Liver (tissue), 9 donors: Measurements from ENCODE around the gene ZNF276. TPM values are rescaled to one million over a fixed set of nuclear protein-coding genes. Genes with fewer than 3 reads are reported as not detected.

ENCODE experiments used
- DNase-seq: peaks from one replicate; pipeline ENCODE4 v3.0.0-alpha.2; 2017; ENCODE audit warnings: low spot score
- H3K27ac ChIP-seq, 2 donors: one replicate each; pipeline ENCODE4 v1.7.0; 2013; ENCODE audit warnings: inconsistent platforms in 2 of 2, low read length in 2 of 2, control low read depth in 1 of 2, low read depth in 1 of 2, mild to moderate bottlenecking in 1 of 2
- H3K27me3 ChIP-seq, 4 donors: one replicate each; pipeline versions ENCODE4 v1.6.1 to v1.7.0; 2013; ENCODE audit warnings: low read length in 3 of 4, inconsistent platforms in 1 of 4, mild to moderate bottlenecking in 1 of 4, moderate library complexity in 1 of 4; ENCODE audit not compliant: control insufficient read depth in 4 of 4, insufficient read depth in 4 of 4
- H3K36me3 ChIP-seq, 4 donors: one replicate each; pipeline versions ENCODE4 v1.6.1 to v1.7.0; 2013; ENCODE audit warnings: low read length in 3 of 4, mild to moderate bottlenecking in 3 of 4, low read depth in 1 of 4, moderate library complexity in 1 of 4; ENCODE audit not compliant: control insufficient read depth in 4 of 4, insufficient read depth in 3 of 4
- H3K4me1 ChIP-seq, 4 donors: one replicate each; pipeline versions ENCODE4 v1.6.1 to v1.7.0; 2013; ENCODE audit warnings: low read length in 3 of 4, mild to moderate bottlenecking in 3 of 4, moderate library complexity in 1 of 4; ENCODE audit not compliant: control insufficient read depth in 4 of 4, insufficient read depth in 4 of 4
- H3K4me3 ChIP-seq, 3 donors: one replicate each; pipeline versions ENCODE4 v1.6.1 to v1.7.0; 2013; ENCODE audit warnings: low read length in 3 of 3, control low read depth in 1 of 3, low read depth in 1 of 3, mild to moderate bottlenecking in 1 of 3
- H3K9ac ChIP-seq, 2 donors: one replicate each; pipeline ENCODE4 v1.7.0; 2013; ENCODE audit warnings: low read length in 2 of 2, mild to moderate bottlenecking in 2 of 2, moderate library complexity in 2 of 2, control low read depth in 1 of 2, low read depth in 1 of 2
- H3K9me3 ChIP-seq, 4 donors: one replicate each; pipeline versions ENCODE4 v1.6.1 to v1.7.0; 2013; ENCODE audit warnings: low read length in 3 of 4; ENCODE audit not compliant: control insufficient read depth in 4 of 4
- EGR1 ChIP-seq, 2 donors: IDR thresholded peaks; 2 replicates each; pipeline ENCODE4 v1.6.1; 2016 to 2018; ENCODE audit warnings: antibody characterized with exemption in 2 of 2, low read depth in 2 of 2
- FOXA1 ChIP-seq: IDR thresholded peaks from 2 replicates; pipeline ENCODE4 v1.6.1; 2016; ENCODE audit warnings: antibody characterized with exemption
- FOXA2 ChIP-seq: IDR thresholded peaks from 2 replicates; pipeline ENCODE4 v1.6.1; 2016; ENCODE audit warnings: antibody characterized with exemption
- GABPA ChIP-seq, 2 donors: IDR thresholded peaks in 1 of 2; conservative IDR thresholded peaks in 1 of 2; 2 replicates each; pipeline ENCODE4 v1.6.1; 2016; ENCODE audit warnings: antibody characterized with exemption in 2 of 2, mild to moderate bottlenecking in 1 of 2, moderate library complexity in 1 of 2
- HNF4A ChIP-seq, 2 donors: conservative IDR thresholded peaks; 2 replicates each; pipeline ENCODE4 v1.6.1; 2016; ENCODE audit warnings: antibody characterized with exemption in 2 of 2, mild to moderate bottlenecking in 2 of 2
- HNF4G ChIP-seq: IDR thresholded peaks from 2 replicates; pipeline ENCODE4 v1.6.1; 2016; ENCODE audit warnings: antibody characterized with exemption
- MAX ChIP-seq: IDR thresholded peaks from 2 replicates; pipeline ENCODE4 v1.6.1; 2016; ENCODE audit warnings: antibody characterized with exemption
- NR2F2 ChIP-seq: IDR thresholded peaks from 2 replicates; pipeline ENCODE4 v1.6.1; 2016; ENCODE audit warnings: antibody characterized with exemption
- RAD21 ChIP-seq, 2 donors: IDR thresholded peaks; 2 replicates each; pipeline ENCODE4 v1.6.1; 2016; ENCODE audit warnings: antibody characterized with exemption in 2 of 2, mild to moderate bottlenecking in 2 of 2
- REST ChIP-seq: IDR thresholded peaks from 2 replicates; pipeline ENCODE4 v1.6.1; 2016; ENCODE audit warnings: antibody characterized with exemption, mild to moderate bottlenecking
- RXRA ChIP-seq, 2 donors: IDR thresholded peaks; 2 replicates each; pipeline ENCODE4 v1.6.1; 2017 to 2018; ENCODE audit warnings: antibody characterized with exemption in 2 of 2, mild to moderate bottlenecking in 1 of 2
- SP1 ChIP-seq: IDR thresholded peaks from 2 replicates; pipeline ENCODE4 v1.6.1; 2018; ENCODE audit warnings: antibody characterized with exemption, mild to moderate bottlenecking
- TAF1 ChIP-seq: conservative IDR thresholded peaks from 2 replicates; pipeline ENCODE4 v1.6.1; 2016; ENCODE audit warnings: antibody characterized with exemption, mild to moderate bottlenecking
- ZBTB33 ChIP-seq: IDR thresholded peaks from 2 replicates; pipeline ENCODE4 v1.6.1; 2016; ENCODE audit warnings: antibody characterized with exemption
- WGBS: extraction: QIAGEN DNeasy Blood & Tissue Kit; methylation state at CpG from one replicate; pipeline ENCODE4 v1.1.7; 2013; 5-methylcytosine and 5-hydroxymethylcytosine counted together
- polyA plus RNA-seq, 2 donors: library from polyadenylated mRNA; stranded (reverse) in 1 of 2; unstranded in 1 of 2; fragments of 200-250 nt in 1 of 2; fragments of >200 nt in 1 of 2; fragmentation: Nextera tagmentation in 1 of 2; extraction: Ambion mirVana in 1 of 2; gene quantifications; one replicate each; pipeline versions ENCODE4 v1.2.1 to v1.2.3, GENCODE V29; 2013 to 2015
- total RNA-seq, 2 donors: library from RNA; depleted of rRNA; stranded (reverse); fragments of >200 nt; gene quantifications; one replicate each; pipeline ENCODE4 v1.2.3, GENCODE V29; 2014
- TF ChIP-seq, protein P1 (sequence below): IDR thresholded peaks from 2 replicates; pipeline ENCODE4 v1.6.1; 2016; ENCODE audit warnings: antibody characterized with exemption
- donor health status: healthy.
- donor health status: healthy.
- donor health status: healthy.
- donor health status: healthy.
- donor health status: healthy.

The ZNF276 gene
- total and polyA plus RNA-seq, 4 donors: 4.9 to 22.8 (median 8.7) TPM

DNA sequence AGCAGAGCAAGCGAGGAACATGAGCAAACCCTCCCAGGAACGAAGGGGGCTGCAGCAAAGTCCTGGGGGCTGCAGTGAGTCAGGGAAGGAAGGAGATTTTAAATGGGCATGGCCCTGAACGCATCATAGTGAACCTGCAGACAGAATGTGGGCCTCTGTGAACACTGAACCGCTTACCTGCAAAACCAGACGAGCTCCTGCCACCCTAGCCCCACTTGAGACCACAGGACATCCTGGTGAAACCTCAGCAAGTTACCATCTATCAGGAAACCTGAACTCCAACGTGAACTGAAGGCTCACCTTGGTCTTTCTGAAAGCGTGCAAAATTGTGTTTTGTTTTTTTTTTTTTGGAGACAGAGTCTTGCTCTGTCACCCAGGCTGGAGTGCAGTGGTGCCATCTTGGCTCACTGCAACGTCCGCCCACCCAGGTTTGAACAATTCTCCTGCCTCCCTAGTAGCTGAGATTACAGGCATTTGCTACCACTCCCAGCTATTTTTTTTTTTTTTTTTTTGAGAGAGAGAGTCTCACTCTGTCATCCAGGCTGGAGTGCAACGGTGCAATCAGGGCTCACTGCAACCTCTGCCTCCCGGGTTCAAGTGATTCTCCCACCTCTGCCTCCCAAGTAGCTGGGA is 64.3 kb downstream of the ZNF276 start (continued):
- no peak for TF ChIP-seq ZBTB33
- no peak for TF ChIP-seq RAD21 (IDR thresholded peaks at IDR 0.05)
- TF ChIP-seq EGR1 (IDR thresholded peaks at IDR 0.05; ENCODE audit: low read depth in 2 of 2): no peak
- TF ChIP-seq NR2F2: no peak
- TF ChIP-seq TAF1: no peak
- no peak for TF ChIP-seq MAX

- Histone ChIP-seq H3K4me3 (no peak overlapping the region), H3K36me3 (no peaks in the 10 kb centered on the region), H3K4me1 (peaks cover 0 to 4% (median 0%) of the 10 kb centered on the region in 4 donors), H3K9me3 (no peaks in the 10 kb centered on the region), H3K27me3 (no peaks in the 10 kb centered on the region), H3K9ac (no peak overlapping the region), H3K27ac (no peak overlapping the region)
- no peak for DNase-seq
- WGBS: 97% methylated on average over 21 of the region's 21 CpGs
- TF ChIP-seq GABPA (IDR thresholded peaks at IDR 0.05 in 1 of 2, conservative IDR thresholded peaks at IDR 0.05 in 1 of 2) (no peak), ZBTB33 (no peak), EGR1 (IDR thresholded peaks at IDR 0.05; ENCODE audit: low read depth in 2 of 2) (no peak), MAX (no peak), FOXA1 (no peak), SP1 (no peak), HNF4G (no peak), NR2F2 (no peak), HNF4A (conservative IDR thresholded peaks at IDR 0.05) (no peak), RAD21 (IDR thresholded peaks at IDR 0.05) (no peak)
- TF ChIP-seq, protein P1, sequence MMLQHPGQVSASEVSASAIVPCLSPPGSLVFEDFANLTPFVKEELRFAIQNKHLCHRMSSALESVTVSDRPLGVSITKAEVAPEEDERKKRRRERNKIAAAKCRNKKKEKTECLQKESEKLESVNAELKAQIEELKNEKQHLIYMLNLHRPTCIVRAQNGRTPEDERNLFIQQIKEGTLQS: no peak
Observed at GRCh38 chr16:89786474-89787364, 65.4 kb downstream of the ZNF276 start.

- H3K27ac ChIP-seq: no peak overlapping the region
- H3K9me3 ChIP-seq: no peaks in the 10 kb centered on the region
- H3K27me3 ChIP-seq: no peaks in the 10 kb centered on the region
- no peak for DNase-seq
- WGBS: 79% methylated on average over 9 of the region's 9 CpGs
- no peaks in the 10 kb centered on the region for H3K36me3 ChIP-seq
- H3K4me3 ChIP-seq: no peak overlapping the region
- H3K9ac ChIP-seq: no peak overlapping the region
- peaks cover 0 to 4% (median 0%) of the 10 kb centered on the region in 4 donors for H3K4me1 ChIP-seq
- TF ChIP-seq HNF4G (no peak), FOXA2 (no peak), SP1 (no peak), TAF1 (no peak), HNF4A (conservative IDR thresholded peaks at IDR 0.05) (no peak), MAX (no peak), GABPA (IDR thresholded peaks at IDR 0.05 in 1 of 2, conservative IDR thresholded peaks at IDR 0.05 in 1 of 2) (no peak), RXRA (IDR thresholded peaks at IDR 0.05) (no peak), RAD21 (IDR thresholded peaks at IDR 0.05) (no peak), REST (no peak)
- TF ChIP-seq, protein P1: no peak
Observed at GRCh38 chr16:89787365-89787805, 66.0 kb downstream of the ZNF276 start.
